HCT116 (cell line): Measurements from ENCODE around the gene IFT88. TPM values are rescaled to one million over a fixed set of nuclear protein-coding genes. Genes with fewer than 3 reads are reported as not detected.

Source experiments
- ATAC-seq: fragments of 200-7000 bp; cut with Tn5 transposase; 2 replicates; pipeline ENCODE4 v1.9.1; 2020; ENCODE audit warnings: mild to moderate bottlenecking, moderate library complexity
- BruUV-seq: library from RNA; stranded (reverse); fragments of 400-500 nt; replicated peaks from 2 replicates; lab custom pipeline; 2021; lab: Mats Ljungman, UMichigan
- CTCF ChIA-PET: fragments of 300-600 bp; sonication (Branson Sonifier 250); formaldehyde crosslinking; loops from one replicate; lab custom pipeline; 2021; ENCODE audit warnings: antibody characterized with exemption; lab: Charles Lee
- POLR2A ChIA-PET: fragments of 300-600, 350-600 bp; sonication (Branson Sonifier 250); formaldehyde crosslinking; loops from one replicate; lab custom pipeline; 2021; ENCODE audit warnings: antibody characterized with exemption; lab: Charles Lee
- RAD21 ChIA-PET, 2 experiments: fragments of 300-600 bp; sonication (Branson Sonifier 250); formaldehyde crosslinking; loops; one replicate each; lab custom pipeline; 2023; ENCODE audit warnings: low total read pairs in 2 of 2; ENCODE audit not compliant: uncharacterized antibody in 2 of 2, unreplicated experiment in 2 of 2, low non-redundant PET in 1 of 2; lab: Charles Lee
- DNase-seq: peaks from one replicate; pipeline ENCODE4 v3.0.0-alpha.2; 2010; ENCODE audit warnings: low read depth, low spot score
- H2AFZ ChIP-seq: fragments of 200-600 bp; shearing (Covaris generic), sonication (generic); 2 replicates; pipeline ENCODE4 v1.6.1; 2017; ENCODE audit warnings: low read depth, mixed run types, mixed read lengths, antibody characterized with exemption, low read length; ENCODE audit not compliant: poor library complexity, severe bottlenecking
- H3K27ac ChIP-seq: 2 replicates; pipeline ENCODE4 v1.5.1; 2012; ENCODE audit warnings: low read depth, low read length
- H3K27me3 ChIP-seq: fragments of 200-600 bp; sonication (generic); 2 replicates; pipeline ENCODE4 v1.6.1; 2016; ENCODE audit warnings: mixed run types, low read length, mixed read lengths; ENCODE audit not compliant: insufficient read depth
- H3K36me3 ChIP-seq, 2 experiments: fragments of 200-500 bp in 1 of 2; fragments of 200-600 bp in 1 of 2; sonication (Bioruptor generic) in 1 of 2; sonication (generic) in 1 of 2; 2 replicates each; pipeline versions ENCODE4 v1.5.1 to v1.6.1; 2014 to 2016; ENCODE audit warnings: low read length in 2 of 2, inconsistent platforms in 1 of 2, mixed read lengths in 1 of 2, mixed run types in 1 of 2; ENCODE audit not compliant: insufficient read depth in 2 of 2, control insufficient read depth in 1 of 2
- H3K4me1 ChIP-seq, 2 experiments: fragments of 200-600 bp in 1 of 2; sonication (generic) in 1 of 2; 2 replicates each; pipeline versions ENCODE4 v1.5.1 to v1.6.1; 2012 to 2017; ENCODE audit warnings: low read length in 2 of 2, inconsistent platforms in 1 of 2, mild to moderate bottlenecking in 1 of 2, mixed read lengths in 1 of 2, mixed run types in 1 of 2, moderate library complexity in 1 of 2; ENCODE audit not compliant: insufficient read depth in 2 of 2, control insufficient read depth in 1 of 2
- H3K4me2 ChIP-seq: fragments of 200-600 bp; sonication (generic); 2 replicates; pipeline ENCODE4 v1.6.1; 2017; ENCODE audit warnings: mixed run types, low read length, mixed read lengths
- H3K4me3 ChIP-seq, 2 experiments: fragments of 200-600 bp in 1 of 2; sonication (generic) in 1 of 2; replicated peaks in 1 of 2; 2 replicates each; pipeline ENCODE4 v1.5.1; 2011 to 2016; ENCODE audit warnings: low read length in 2 of 2, control low read depth in 1 of 2, low read depth in 1 of 2, mild to moderate bottlenecking in 1 of 2, mixed read lengths in 1 of 2, mixed run types in 1 of 2
- H3K79me2 ChIP-seq: fragments of 200-600 bp; sonication (generic); 2 replicates; pipeline ENCODE4 v1.6.1; 2017; ENCODE audit warnings: mild to moderate bottlenecking, mixed run types, low read length, moderate library complexity, mixed read lengths; ENCODE audit not compliant: insufficient read depth
- H3K9ac ChIP-seq: fragments of 200-600 bp; sonication (generic); 2 replicates; pipeline ENCODE4 v1.6.1; 2016; ENCODE audit warnings: low read length, mixed read lengths
- H3K9me2 ChIP-seq: fragments of 200-600 bp; sonication (generic), shearing (Covaris generic); 2 replicates; pipeline ENCODE4 v1.6.1; 2017; ENCODE audit warnings: mixed run types, mild to moderate bottlenecking, moderate library complexity; ENCODE audit not compliant: insufficient read depth
- H3K9me3 ChIP-seq, 2 experiments: fragments of 200-500 bp in 1 of 2; fragments of 200-600 bp in 1 of 2; sonication (Bioruptor generic) in 1 of 2; sonication (generic) in 1 of 2; 2 replicates each; pipeline ENCODE4 v1.6.1; 2014 to 2017; ENCODE audit warnings: low read length in 2 of 2, mixed read lengths in 2 of 2, inconsistent platforms in 1 of 2, low read depth in 1 of 2, mild to moderate bottlenecking in 1 of 2, mixed run types in 1 of 2, moderate library complexity in 1 of 2; ENCODE audit not compliant: control insufficient read depth in 1 of 2, insufficient read depth in 1 of 2
- H4K20me1 ChIP-seq: fragments of 200-600 bp; sonication (generic), shearing (Covaris generic); 2 replicates; pipeline ENCODE4 v1.6.1; 2017; ENCODE audit warnings: mixed run types, mild to moderate bottlenecking, moderate library complexity; ENCODE audit not compliant: insufficient read depth
- CBX3 ChIP-seq: IDR thresholded peaks from 2 replicates; pipeline ENCODE4 v1.6.1; 2012; ENCODE audit warnings: low read depth
- EGR1 ChIP-seq: IDR thresholded peaks from 2 replicates; pipeline ENCODE4 v1.6.1; 2012; ENCODE audit warnings: low read depth
- POLR2A ChIP-seq: IDR thresholded peaks from 2 replicates; pipeline ENCODE4 v1.7.0; 2011; ENCODE audit warnings: borderline replicate concordance; ENCODE audit not compliant: insufficient read depth, insufficient read length; ENCODE audit errors: extremely low read depth
- POLR2AphosphoS5 ChIP-seq: IDR thresholded peaks from 2 replicates; pipeline ENCODE4 v1.6.1; 2011; ENCODE audit warnings: mild to moderate bottlenecking, low read depth, low read length, moderate library complexity
- REST ChIP-seq: IDR thresholded peaks from 2 replicates; pipeline ENCODE4 v1.6.1; 2012; ENCODE audit warnings: low read depth
- SIN3A ChIP-seq: IDR thresholded peaks from 2 replicates; pipeline ENCODE4 v1.6.1; 2012; ENCODE audit warnings: low read depth
- SP1 ChIP-seq: IDR thresholded peaks from 2 replicates; pipeline ENCODE4 v1.6.1; 2012; ENCODE audit warnings: low read depth
- SRF ChIP-seq: IDR thresholded peaks from 2 replicates; pipeline ENCODE4 v1.6.1; 2012; ENCODE audit warnings: low read depth
- YY1 ChIP-seq: IDR thresholded peaks from 2 replicates; pipeline ENCODE4 v1.6.1; 2011; ENCODE audit warnings: low read length, low read depth, moderate library complexity, mild to moderate bottlenecking; ENCODE audit not compliant: insufficient replicate concordance; ENCODE audit errors: extremely low read depth
- ZNF274 ChIP-seq: fragments of 200-500 bp; sonication (Bioruptor generic); IDR thresholded peaks from 2 replicates; pipeline ENCODE4 v1.6.1; 2014; ENCODE audit warnings: mild to moderate bottlenecking, low read depth, low read length, inconsistent platforms
- intact Hi-C: fragments of 100-400 bp; cut with micrococcal nuclease; formaldehyde crosslinking; loops from 2 replicates; pipeline ENCODE4 v1.10.0; 2022
- total RNA-seq: library from RNA; stranded (reverse); gene quantifications from one replicate; pipeline ENCODE4 v1.2.1, GENCODE V29; 2021; ENCODE audit not compliant: unreplicated experiment

IFT88 gene
- total RNA-seq, 1 experiment from 2014 or later: 13.1 TPM

GRCh38 chr13:20714563-20715329 lies 147.8 kb downstream of the IFT88 start:
- Histone ChIP-seq H3K36me3 (no peaks in the 10 kb centered on the region), H3K79me2 (no peaks in the 10 kb centered on the region), H3K27me3 (no peaks in the 10 kb centered on the region), H3K4me3 (no peak overlapping the region), H3K9me3 (no peaks in the 10 kb centered on the region), H3K27ac (no peak overlapping the region), H3K9ac (no peak overlapping the region), H4K20me1 (no peaks in the 10 kb centered on the region), H3K9me2 (no peaks in the 10 kb centered on the region), H3K4me2 (no peak overlapping the region), H3K4me1 (peaks cover 0 to 23% of the 10 kb centered on the region in 2 experiments; a peak in 3 of 4 replicates), H2AFZ (no peak overlapping the region)
- no TSS peak for BruUV-seq
- ChIA-PET POLR2A (no interaction called here), RAD21 (no interaction called here), CTCF (interaction anchor here (1.8 kb wide), 1 partner anchor 11 kb away, joined by 5 read pairs; the partner anchor contains the start of gene IL17D)
- TF ChIP-seq ZNF274: no peak
- TF ChIP-seq SRF: no peak
- no peak for TF ChIP-seq POLR2AphosphoS5
- no peak for TF ChIP-seq SP1
- TF ChIP-seq SIN3A: no peak
- TF ChIP-seq EGR1: no peak
- TF ChIP-seq YY1: no peak
- no peak for TF ChIP-seq POLR2A
- TF ChIP-seq CBX3: no peak
- no peak for TF ChIP-seq REST
- ATAC-seq (no peak), DNase-seq (no peak)
- intact Hi-C loops: loop anchor here (5.0 kb wide), 1 partner anchor 217 kb away; no protein-coding TSS in a partner anchor
